ENCODE results near the gene SLC35D1. TPM values are rescaled to one million over a fixed set of nuclear protein-coding genes. Genes with fewer than 3 reads are reported as not detected.

SLC35D1 gene
- total RNA-seq, 1 experiment from 2014 or later: 3.8 TPM

GRCh38 chr1:67019600-67020136 lies 34.3 kb downstream of the SLC35D1 start:
- H3K9ac ChIP-seq (ENCODE audit: extremely low read depth, insufficient read length, low read length): no peak overlapping the region
- H3K4me1 ChIP-seq (ENCODE audit: insufficient read depth, low read length): no peaks in the 10 kb centered on the region; the same call in 1 of the 2 replicates
- no peak overlapping the region for H3T11ph ChIP-seq (ENCODE audit: low read length)
- H2AK5ac ChIP-seq (ENCODE audit: insufficient read length, low read length): no peak overlapping the region
- H3K4ac ChIP-seq (ENCODE audit: low read depth, low read length): no peak overlapping the region
- no peaks in the 10 kb centered on the region for H3K9me3 ChIP-seq (ENCODE audit: control insufficient read depth, low read depth, low read length)
- H2BK120ac ChIP-seq (ENCODE audit: low read depth, low read length, poor library complexity, severe bottlenecking): no peak overlapping the region
- peaks cover 23 to 26% of the 10 kb centered on the region in 2 experiments for H3K4me1 Mint-ChIP-seq
- H3K27me3 Mint-ChIP-seq (ENCODE audit: low read depth): 0 out of 2 replicates have a peak, but pooled peaks cover 2% of the 10 kb centered on the region
- H2BK12ac ChIP-seq (ENCODE audit: insufficient read length, low read depth, low read length): no peak overlapping the region
- no peak overlapping the region for H2BK20ac ChIP-seq (ENCODE audit: low read depth, low read length, poor library complexity, severe bottlenecking)
- TF ChIP-seq, protein P1, sequence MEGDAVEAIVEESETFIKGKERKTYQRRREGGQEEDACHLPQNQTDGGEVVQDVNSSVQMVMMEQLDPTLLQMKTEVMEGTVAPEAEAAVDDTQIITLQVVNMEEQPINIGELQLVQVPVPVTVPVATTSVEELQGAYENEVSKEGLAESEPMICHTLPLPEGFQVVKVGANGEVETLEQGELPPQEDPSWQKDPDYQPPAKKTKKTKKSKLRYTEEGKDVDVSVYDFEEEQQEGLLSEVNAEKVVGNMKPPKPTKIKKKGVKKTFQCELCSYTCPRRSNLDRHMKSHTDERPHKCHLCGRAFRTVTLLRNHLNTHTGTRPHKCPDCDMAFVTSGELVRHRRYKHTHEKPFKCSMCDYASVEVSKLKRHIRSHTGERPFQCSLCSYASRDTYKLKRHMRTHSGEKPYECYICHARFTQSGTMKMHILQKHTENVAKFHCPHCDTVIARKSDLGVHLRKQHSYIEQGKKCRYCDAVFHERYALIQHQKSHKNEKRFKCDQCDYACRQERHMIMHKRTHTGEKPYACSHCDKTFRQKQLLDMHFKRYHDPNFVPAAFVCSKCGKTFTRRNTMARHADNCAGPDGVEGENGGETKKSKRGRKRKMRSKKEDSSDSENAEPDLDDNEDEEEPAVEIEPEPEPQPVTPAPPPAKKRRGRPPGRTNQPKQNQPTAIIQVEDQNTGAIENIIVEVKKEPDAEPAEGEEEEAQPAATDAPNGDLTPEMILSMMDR (conservative IDR thresholded peaks at IDR 0.05): no peak
- no peak overlapping the region for H4K5ac ChIP-seq (ENCODE audit: insufficient read length, low read depth, low read length)
- H3K4me2 ChIP-seq (ENCODE audit: insufficient read depth, insufficient read length, low read length): no peak overlapping the region
- no peak overlapping the region for H3K23ac ChIP-seq (ENCODE audit: insufficient read length, low read depth, low read length)
- H3K27ac Mint-ChIP-seq: peak overlapping the region in 1 of 3 experiments; percentile 1; a peak in 1 of 7 replicates
- H3K14ac ChIP-seq (ENCODE audit: insufficient read depth, low read length): no peak overlapping the region
- H3K56ac ChIP-seq (ENCODE audit: insufficient read length, low read depth, low read length): no peak overlapping the region
- no peak overlapping the region for H3K27ac ChIP-seq (ENCODE audit: insufficient read length, low read depth, low read length)
- no peak overlapping the region for H3K18ac ChIP-seq (ENCODE audit: insufficient read length, low read depth, low read length)
- H3K9me3 Mint-ChIP-seq: no peaks in the 10 kb centered on the region
- H4K8ac ChIP-seq (replicated peaks; ENCODE audit: insufficient read length, low read depth, low read length): no peak overlapping the region
- H3K27me3 ChIP-seq (ENCODE audit: insufficient read depth, low read length): no peaks in the 10 kb centered on the region
- DNase-seq: peak; percentile 43
- H2BK5ac ChIP-seq (ENCODE audit: insufficient read length, low read length): no peak overlapping the region
- H3K36me3 Mint-ChIP-seq (ENCODE audit: insufficient read depth in 1 of 3, low read depth in 3 of 3): peaks cover 0 to 2% (median 0%) of the 10 kb centered on the region in 3 experiments; a peak in 3 of 7 replicates
- no peak overlapping the region for H2AFZ ChIP-seq (ENCODE audit: low read length)
- no peak overlapping the region for H4K91ac ChIP-seq (ENCODE audit: insufficient read length, low read depth, low read length)
- no peaks in the 10 kb centered on the region for H3K79me2 ChIP-seq (ENCODE audit: insufficient read depth, low read length)
- H3K4me3 Mint-ChIP-seq: no peak overlapping the region
- H3K23me2 ChIP-seq (ENCODE audit: insufficient read length, low read depth, low read length, poor library complexity, severe bottlenecking): no peaks in the 10 kb centered on the region
- H2BK15ac ChIP-seq (ENCODE audit: low read depth, low read length): no peak overlapping the region
- H3K79me1 ChIP-seq (ENCODE audit: insufficient read depth, low read depth, low read length, poor library complexity, severe bottlenecking): no peaks in the 10 kb centered on the region
- H4K20me1 ChIP-seq (ENCODE audit: control insufficient read depth, insufficient read depth, insufficient read length): no peaks in the 10 kb centered on the region
- WGBS (ENCODE audit: extremely low coverage, insufficient read length, low lambda C conversion rate): no CpG with 5 or more reads among the region's 1 CpG
